Epidermal melanocyte (primary cell): Measurements from ENCODE around the gene CRYL1.

Experiments
- DNase-seq: peaks from one replicate; pipeline ENCODE4 v3.0.0; 2011; ENCODE audit warnings: low spot score; ENCODE audit not compliant: insufficient read length

Gene CRYL1, protein sequence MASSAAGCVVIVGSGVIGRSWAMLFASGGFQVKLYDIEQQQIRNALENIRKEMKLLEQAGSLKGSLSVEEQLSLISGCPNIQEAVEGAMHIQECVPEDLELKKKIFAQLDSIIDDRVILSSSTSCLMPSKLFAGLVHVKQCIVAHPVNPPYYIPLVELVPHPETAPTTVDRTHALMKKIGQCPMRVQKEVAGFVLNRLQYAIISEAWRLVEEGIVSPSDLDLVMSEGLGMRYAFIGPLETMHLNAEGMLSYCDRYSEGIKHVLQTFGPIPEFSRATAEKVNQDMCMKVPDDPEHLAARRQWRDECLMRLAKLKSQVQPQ

GRCh38 chr13:20525601-20526544 lies at the start of gene CRYL1:
Gene CRYL1 (minus strand): TSS chr13:20525857. CDS start chr13:20525794, 63 bp downstream.
- no peak for DNase-seq

GRCh38 chr13:20573636-20574035 lies 48.0 kb upstream of the CRYL1 start:
- DNase-seq: no peak

- DNase-seq: no peak
Measured at GRCh38 chr13:20573186-20573585, 47.5 kb upstream of the CRYL1 start.

DNA sequence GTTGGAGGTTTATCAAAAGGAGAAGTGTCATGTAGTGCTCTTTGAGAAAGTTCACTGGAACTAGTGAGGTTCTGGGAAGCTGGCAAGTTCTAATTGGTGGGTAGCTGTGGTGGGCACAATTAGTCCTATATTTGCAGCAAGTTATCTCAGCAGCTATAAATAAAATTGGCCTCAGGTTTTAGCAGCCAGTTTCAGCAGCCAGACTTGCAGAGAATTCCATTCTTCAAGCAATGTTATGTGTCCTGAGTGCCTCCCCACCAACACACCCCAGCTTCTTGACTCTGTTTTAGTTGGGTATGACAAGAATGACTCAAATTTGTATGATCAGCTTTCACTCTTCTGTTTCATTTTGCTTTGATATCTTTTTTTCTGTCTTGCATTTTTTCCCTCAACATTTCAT lies 46.0 kb upstream of the CRYL1 start:
- DNase-seq: no peak

- DNase-seq: no peak
Measured at GRCh38 chr13:20570517-20570916, 44.9 kb upstream of the CRYL1 start.

GRCh38 chr13:20567881-20568528 lies 42.3 kb upstream of the CRYL1 start:
- DNase-seq: no peak

GRCh38 chr13:20566898-20567874 lies 41.5 kb upstream of the CRYL1 start, which contains the start of gene IFT88:
Gene IFT88 (plus strand): TSS chr13:20567157. CDS start chr13:20574386, 7,229 bp downstream.
- DNase-seq: peak; percentile 79

DNA sequence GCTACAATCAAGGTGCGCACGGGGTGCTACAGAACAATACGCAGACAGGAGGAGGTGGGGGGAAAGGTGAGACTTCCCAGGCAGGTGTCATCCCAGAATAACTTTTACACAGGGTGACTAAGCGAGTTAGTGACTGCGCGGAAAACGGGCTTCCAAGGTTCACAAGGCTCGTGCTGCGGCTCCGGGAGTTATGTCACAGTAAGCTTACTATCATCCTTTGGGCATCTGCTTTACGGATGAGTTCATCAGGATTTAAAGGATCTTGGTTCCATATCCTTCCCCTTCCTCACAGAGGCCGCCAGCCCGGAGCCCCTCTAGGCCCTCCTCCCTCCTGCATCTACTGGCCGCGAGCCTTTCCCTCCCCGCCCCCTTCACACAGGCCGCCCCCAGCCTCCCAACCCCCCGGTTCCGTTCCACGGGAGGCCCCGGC lies 40.8 kb upstream of the CRYL1 start:
- DNase-seq: no peak

DNA sequence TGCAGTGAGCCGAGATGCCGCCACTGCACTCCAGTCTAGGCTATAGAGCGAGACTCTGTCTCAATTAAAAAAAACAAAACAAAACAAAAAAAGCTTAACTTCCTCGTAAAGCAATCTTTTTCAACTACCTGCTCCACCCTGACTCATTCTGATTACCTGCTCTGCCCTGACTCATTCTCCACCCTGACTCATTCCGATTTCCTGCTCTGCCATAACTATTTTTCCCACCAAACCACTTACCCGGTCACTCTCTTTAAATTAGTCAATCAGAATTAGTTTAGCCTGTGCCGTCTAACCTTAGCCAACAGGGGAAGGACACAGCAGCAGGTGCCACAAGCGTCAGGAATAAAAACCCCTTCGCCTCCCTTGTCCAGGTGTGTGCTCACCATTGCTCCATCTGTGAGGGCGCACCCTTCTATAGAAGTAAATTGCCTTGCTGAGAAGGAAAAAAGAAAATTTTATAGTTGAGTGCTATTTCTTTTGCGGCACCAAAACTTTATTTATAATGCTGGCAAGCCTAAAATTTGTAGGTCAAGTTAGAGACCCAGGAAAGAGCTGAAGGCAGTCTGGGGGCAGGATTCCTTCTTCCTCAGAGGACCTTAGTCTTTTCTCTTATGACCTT lies 39.6 kb upstream of the CRYL1 start:
- DNase-seq: no peak

- DNase-seq: no peak
Measured at GRCh38 chr13:20561741-20562140, 36.1 kb upstream of the CRYL1 start.

GRCh38 chr13:20559659-20560356 lies 34.2 kb upstream of the CRYL1 start:
- no peak for DNase-seq

DNA sequence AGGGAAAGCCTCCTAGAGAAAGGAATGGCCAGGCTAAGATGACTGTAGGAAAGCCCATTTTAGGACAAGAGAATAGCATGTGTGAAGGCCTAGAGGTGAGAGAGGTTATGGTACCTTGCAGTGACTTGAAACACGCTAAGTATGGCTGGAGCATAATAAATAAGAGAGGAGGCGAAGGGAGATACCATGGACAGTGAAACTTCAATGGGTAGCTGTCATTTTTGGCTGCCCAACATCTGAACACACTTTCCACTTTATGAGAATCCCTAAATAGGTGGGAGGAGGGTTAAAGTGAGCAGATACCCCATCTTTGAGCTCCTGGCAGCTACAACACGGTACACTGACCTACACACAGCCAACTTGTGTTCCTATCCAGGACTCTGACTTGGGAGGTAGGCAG lies 33.3 kb upstream of the CRYL1 start:
- no peak for DNase-seq

- peak; percentile 72 for DNase-seq
Measured at GRCh38 chr13:20553311-20553710, 27.7 kb upstream of the CRYL1 start.

GRCh38 chr13:20550799-20551198 lies 25.1 kb upstream of the CRYL1 start:
- DNase-seq: no peak

GRCh38 chr13:20547479-20547908 lies 21.8 kb upstream of the CRYL1 start:
- DNase-seq: no peak

DNA sequence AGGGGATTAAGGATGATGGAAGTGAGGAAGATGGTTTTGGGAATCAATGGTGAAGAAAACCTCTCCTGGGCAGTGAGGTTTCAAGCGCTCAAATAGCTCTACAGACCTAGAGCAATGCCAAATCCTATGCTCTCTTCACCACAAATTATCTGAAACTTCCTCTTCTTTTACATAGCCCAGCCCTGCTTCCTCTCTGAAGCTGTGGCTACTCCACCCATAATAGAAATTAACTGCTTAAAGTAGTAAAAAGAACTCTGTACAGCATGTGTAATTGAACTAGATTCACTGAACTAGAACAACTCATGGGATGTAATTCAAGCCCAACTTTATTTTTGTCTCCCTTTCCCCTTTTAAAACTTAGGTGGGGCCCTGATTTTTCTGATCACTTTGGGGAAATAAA lies 20.9 kb upstream of the CRYL1 start:
- no peak for DNase-seq

GRCh38 chr13:20544201-20544923 lies 18.7 kb upstream of the CRYL1 start:
- DNase-seq: no peak

- DNase-seq: no peak
Measured at GRCh38 chr13:20536992-20537391, 11.3 kb upstream of the CRYL1 start.
